MM.1S (cell line): ENCODE results near the gene TRAF3.

Experiments
- DNase-seq: peaks from one replicate; pipeline ENCODE4 v3.0.0-alpha.2; 2015
- H2AFZ ChIP-seq: fragments of 300-600 bp; sonication (generic); 2 replicates; pipeline ENCODE4 v1.6.0; 2016; ENCODE audit warnings: antibody characterized with exemption, low read length
- H3F3A ChIP-seq: fragments of 300-600 bp; sonication (generic); 2 replicates; pipeline ENCODE4 v1.6.1; 2016; ENCODE audit warnings: mild to moderate bottlenecking, antibody characterized with exemption, low read length, moderate library complexity, mixed read lengths; ENCODE audit not compliant: insufficient read depth
- H3K27ac ChIP-seq: fragments of 300-600 bp; sonication (generic); 2 replicates; pipeline ENCODE4 v1.5.1; 2016; ENCODE audit warnings: mild to moderate bottlenecking, low read length
- H3K27me3 ChIP-seq: fragments of 300-600 bp; sonication (generic); replicated peaks from 2 replicates; pipeline ENCODE4 v1.6.0; 2016; ENCODE audit warnings: low read length; ENCODE audit not compliant: insufficient read depth
- H3K36me3 ChIP-seq: fragments of 300-600 bp; sonication (generic); replicated peaks from 2 replicates; pipeline ENCODE4 v1.6.1; 2016; ENCODE audit warnings: mild to moderate bottlenecking, low read length, mixed read lengths; ENCODE audit not compliant: insufficient read depth
- H3K4me1 ChIP-seq: fragments of 300-600 bp; sonication (generic); 2 replicates; pipeline ENCODE4 v1.6.1; 2016; ENCODE audit warnings: low read length, mixed read lengths
- H3K4me2 ChIP-seq: fragments of 300-600 bp; sonication (generic); 2 replicates; pipeline ENCODE4 v1.6.0; 2016; ENCODE audit warnings: low read depth, low read length
- H3K4me3 ChIP-seq: fragments of 300-600 bp; sonication (generic); 2 replicates; pipeline ENCODE4 v1.5.1; 2016; ENCODE audit warnings: low read length, mixed read lengths
- H3K79me2 ChIP-seq: fragments of 300-600 bp; sonication (generic); 2 replicates; pipeline ENCODE4 v1.6.1; 2016; ENCODE audit warnings: mixed run types, low read length, mixed read lengths
- H3K9ac ChIP-seq: fragments of 300-600 bp; sonication (generic); 2 replicates; pipeline ENCODE4 v1.6.1; 2016; ENCODE audit warnings: low read length, mixed read lengths
- H3K9me2 ChIP-seq: fragments of 300-600 bp; sonication (generic); replicated peaks from 2 replicates; pipeline ENCODE4 v1.6.1; 2016; ENCODE audit warnings: mild to moderate bottlenecking, low read length, mixed read lengths; ENCODE audit not compliant: insufficient read depth
- H3K9me3 ChIP-seq: fragments of 300-600 bp; sonication (generic); replicated peaks from 2 replicates; pipeline ENCODE4 v1.6.1; 2016; ENCODE audit warnings: mild to moderate bottlenecking, low read length, mixed read lengths; ENCODE audit not compliant: insufficient read depth
- H4K20me1 ChIP-seq: fragments of 300-600 bp; sonication (generic); 2 replicates; pipeline ENCODE4 v1.6.1; 2016; ENCODE audit warnings: mild to moderate bottlenecking, low read length, moderate library complexity, mixed read lengths; ENCODE audit not compliant: insufficient read depth
- EZH2 ChIP-seq: fragments of 300-600 bp; sonication (generic); optimal IDR thresholded peaks from 2 replicates; pipeline ENCODE3; 2017; ENCODE audit warnings: low read depth, mild to moderate bottlenecking, antibody characterized with exemption, low read length, mixed read lengths
- EZH2phosphoT487 ChIP-seq: fragments of 300-600 bp; sonication (generic); IDR thresholded peaks from 2 replicates; pipeline ENCODE4 v1.6.1; 2018; ENCODE audit warnings: antibody characterized with exemption, low read length
- TF ChIP-seq, protein P1 (sequence below): fragments of 300-600 bp; sonication (generic); IDR thresholded peaks from 2 replicates; pipeline ENCODE4 v1.5.1; 2016; ENCODE audit warnings: antibody characterized with exemption, low read length, mixed read lengths

TRAF3 gene

DNA sequence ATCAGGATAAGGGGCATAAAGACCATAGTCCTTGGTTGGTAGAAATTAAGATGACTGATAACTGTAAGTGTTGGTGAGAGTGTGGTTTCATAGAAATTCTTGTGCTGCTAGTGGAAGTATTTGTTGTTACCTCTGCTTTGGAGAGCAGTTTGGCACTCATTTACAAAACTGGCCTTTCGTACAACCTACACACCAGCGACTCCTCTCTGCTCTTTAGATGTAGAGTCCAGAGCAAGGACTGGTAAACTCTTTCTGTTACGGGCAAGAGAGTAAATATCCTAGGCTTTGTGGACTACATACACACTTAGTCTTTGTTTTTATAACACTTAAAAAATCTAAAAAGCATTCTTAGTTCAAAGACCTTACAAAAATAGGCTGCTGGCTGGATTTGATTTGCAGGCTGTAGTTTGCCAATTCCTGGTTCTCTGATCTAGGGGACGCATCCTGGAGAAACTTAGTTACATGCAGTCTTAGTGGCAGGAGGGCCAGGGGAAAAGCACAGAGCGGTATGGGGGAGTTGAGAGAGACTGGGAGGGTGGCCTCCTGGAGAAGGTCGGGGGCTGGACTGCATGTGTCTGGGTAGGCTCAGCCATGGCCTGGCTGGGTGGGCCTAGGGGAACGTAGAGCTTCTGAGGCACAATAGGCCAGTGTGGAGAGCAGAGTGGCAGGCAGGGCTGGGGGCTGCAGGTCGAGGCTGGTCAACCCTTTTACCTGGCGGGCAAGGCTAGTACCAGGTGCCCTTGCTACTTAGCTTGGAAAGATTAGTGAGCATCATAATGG, 89.9 kb downstream of the TRAF3 start:
- Histone ChIP-seq H3K4me3 (no peak overlapping the region), H3K9me2 (no peaks in the 10 kb centered on the region), H4K20me1 (no peaks in the 10 kb centered on the region), H2AFZ (no peak overlapping the region), H3K79me2 (peaks cover 43% of the 10 kb centered on the region), H3F3A (peaks cover 13% of the 10 kb centered on the region; the same call in 1 of the 2 replicates), H3K27me3 (no peaks in the 10 kb centered on the region), H3K36me3 (no peaks in the 10 kb centered on the region), H3K4me2 (no peak overlapping the region), H3K4me1 (peaks cover 22% of the 10 kb centered on the region; the same call in 1 of the 2 replicates), H3K9ac (no peak overlapping the region), H3K9me3 (no peaks in the 10 kb centered on the region), H3K27ac (no peak overlapping the region)
- no peak for DNase-seq
- TF ChIP-seq, protein P1, sequence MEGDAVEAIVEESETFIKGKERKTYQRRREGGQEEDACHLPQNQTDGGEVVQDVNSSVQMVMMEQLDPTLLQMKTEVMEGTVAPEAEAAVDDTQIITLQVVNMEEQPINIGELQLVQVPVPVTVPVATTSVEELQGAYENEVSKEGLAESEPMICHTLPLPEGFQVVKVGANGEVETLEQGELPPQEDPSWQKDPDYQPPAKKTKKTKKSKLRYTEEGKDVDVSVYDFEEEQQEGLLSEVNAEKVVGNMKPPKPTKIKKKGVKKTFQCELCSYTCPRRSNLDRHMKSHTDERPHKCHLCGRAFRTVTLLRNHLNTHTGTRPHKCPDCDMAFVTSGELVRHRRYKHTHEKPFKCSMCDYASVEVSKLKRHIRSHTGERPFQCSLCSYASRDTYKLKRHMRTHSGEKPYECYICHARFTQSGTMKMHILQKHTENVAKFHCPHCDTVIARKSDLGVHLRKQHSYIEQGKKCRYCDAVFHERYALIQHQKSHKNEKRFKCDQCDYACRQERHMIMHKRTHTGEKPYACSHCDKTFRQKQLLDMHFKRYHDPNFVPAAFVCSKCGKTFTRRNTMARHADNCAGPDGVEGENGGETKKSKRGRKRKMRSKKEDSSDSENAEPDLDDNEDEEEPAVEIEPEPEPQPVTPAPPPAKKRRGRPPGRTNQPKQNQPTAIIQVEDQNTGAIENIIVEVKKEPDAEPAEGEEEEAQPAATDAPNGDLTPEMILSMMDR, result no peak
- TF ChIP-seq EZH2phosphoT487 (no peak), EZH2 (no peak)

DNA sequence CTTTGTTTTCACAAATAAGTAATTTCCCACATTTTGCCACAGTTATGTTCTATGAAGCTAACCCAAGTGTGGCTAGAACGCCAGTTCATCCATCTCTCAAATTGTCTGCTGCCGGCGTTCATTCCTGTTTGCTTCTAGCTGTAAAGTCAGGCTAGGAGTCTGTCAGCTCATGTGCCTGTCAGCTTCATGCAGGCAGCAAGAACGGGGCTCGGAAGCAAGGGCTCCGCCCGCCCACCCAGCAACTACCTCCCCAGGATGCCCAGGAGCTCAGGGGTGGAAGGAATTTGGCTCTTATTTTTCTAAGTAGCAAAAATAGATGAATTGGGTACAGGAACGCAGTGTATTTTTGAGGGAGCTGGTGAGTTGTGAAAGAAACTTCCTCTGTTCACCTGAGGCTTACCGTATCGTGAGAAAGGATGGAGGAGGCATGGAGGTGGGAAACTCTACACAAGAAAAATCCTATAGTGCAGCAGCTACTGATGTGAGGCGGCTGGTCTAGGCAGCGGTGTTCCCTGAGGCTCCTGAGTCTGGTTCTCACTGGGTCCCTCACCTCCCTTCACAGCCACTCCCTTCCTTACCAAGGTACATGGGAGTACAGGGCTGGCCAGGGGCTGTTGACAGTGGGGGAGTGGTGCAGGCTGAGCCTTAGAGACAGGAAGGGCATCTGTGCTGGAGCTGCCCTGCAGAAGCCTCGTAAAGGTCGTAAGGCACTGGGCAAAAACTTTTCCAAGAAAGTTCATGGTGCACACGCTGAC, 90.8 kb downstream of the TRAF3 start:
- TF ChIP-seq EZH2phosphoT487 (no peak), EZH2 (no peak)
- TF ChIP-seq, protein P1, result no peak
- H3K27me3 ChIP-seq, result no peaks in the 10 kb centered on the region
- no peaks in the 10 kb centered on the region for H4K20me1 ChIP-seq
- H3F3A ChIP-seq, result peaks cover 13% of the 10 kb centered on the region; the same call in 1 of the 2 replicates
- H3K9me3 ChIP-seq, result no peaks in the 10 kb centered on the region
- H3K4me3 ChIP-seq, result no peak overlapping the region
- no peak overlapping the region for H3K9ac ChIP-seq
- DNase-seq, result no peak
- H3K79me2 ChIP-seq, result peaks cover 40% of the 10 kb centered on the region
- H3K27ac ChIP-seq, result no peak overlapping the region
- no peaks in the 10 kb centered on the region for H3K9me2 ChIP-seq
- H3K36me3 ChIP-seq, result no peaks in the 10 kb centered on the region
- H3K4me1 ChIP-seq, result peaks cover 25% of the 10 kb centered on the region; the same call in 1 of the 2 replicates
- H2AFZ ChIP-seq, result no peak overlapping the region
- H3K4me2 ChIP-seq, result no peak overlapping the region

DNA sequence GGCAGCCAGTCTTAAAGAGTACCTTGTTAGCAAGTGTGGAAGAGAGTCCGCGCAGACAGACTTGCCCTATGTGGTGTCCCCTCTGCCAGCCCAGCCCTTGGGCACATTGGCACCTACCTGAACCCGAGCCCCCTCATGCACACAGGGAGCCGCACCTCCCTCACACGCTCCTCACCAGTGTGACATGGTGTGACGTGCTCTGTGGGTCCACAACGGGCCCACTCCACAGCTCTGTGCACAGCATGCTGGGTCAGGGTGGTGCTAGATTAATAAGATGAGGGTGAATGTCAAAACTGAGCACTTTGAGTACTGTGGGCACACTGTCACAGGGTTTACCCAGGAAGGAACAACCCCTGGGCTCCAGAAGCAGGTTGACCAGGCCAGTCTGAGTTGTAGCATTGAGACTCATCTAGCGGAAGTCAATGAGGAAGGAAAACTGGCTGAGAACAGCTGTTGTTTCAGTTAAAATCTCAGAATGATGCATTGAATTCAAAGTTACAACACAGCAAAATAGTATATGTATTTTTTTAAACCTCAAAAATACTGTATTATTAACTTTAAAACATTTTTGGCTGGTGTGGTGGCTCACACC, 91.8 kb downstream of the TRAF3 start:
- DNase-seq, result no peak
- Histone ChIP-seq H3K4me2 (no peak overlapping the region), H3K36me3 (no peaks in the 10 kb centered on the region), H3K27ac (no peak overlapping the region), H3K9me2 (no peaks in the 10 kb centered on the region), H2AFZ (no peak overlapping the region), H3K9me3 (no peaks in the 10 kb centered on the region), H3K9ac (no peak overlapping the region), H3K27me3 (no peaks in the 10 kb centered on the region), H3F3A (peaks cover 13% of the 10 kb centered on the region; the same call in 1 of the 2 replicates), H4K20me1 (no peaks in the 10 kb centered on the region), H3K4me3 (no peak overlapping the region), H3K79me2 (peaks cover 33% of the 10 kb centered on the region), H3K4me1 (peaks cover 25% of the 10 kb centered on the region; the same call in 1 of the 2 replicates)
- TF ChIP-seq EZH2phosphoT487, result no peak
- TF ChIP-seq EZH2, result no peak
- TF ChIP-seq, protein P1, result no peak
